ENCODE results near the gene LMLN.

- TF ChIP-seq CTCF (conservative IDR thresholded peaks at IDR 0.05; ENCODE audit: low read length) (no peak), EZH2phosphoT487 (IDR thresholded peaks at IDR 0.05; ENCODE audit: borderline replicate concordance, low read depth, low read length) (no peak)
Observed at GRCh38 chr3:198017090-198017489, 57.1 kb downstream of the LMLN start.

Data from OCI-LY7 (cell line).